ENCODE results near the gene ADGRB3. TPM values are rescaled to one million over a fixed set of nuclear protein-coding genes. Genes with fewer than 3 reads are reported as not detected.

Gene ADGRB3
- total and polyA plus RNA-seq, 2 donors (not counting 3 experiments of a cell fraction or from before 2014, with no cell fraction given): not detected

- dilution Hi-C loops (cut with MboI; ENCODE audit: extremely low pct_ligation_motif_present, low sequenced_read_pairs): no loop called here
- H3K27me3 ChIP-seq (ENCODE audit: control insufficient read depth in 2 of 2, insufficient read depth in 2 of 2, low read length in 2 of 2): no peaks in the 10 kb centered on the region
- no peaks in the 10 kb centered on the region for H3K9me3 ChIP-seq (replicated peaks; ENCODE audit: control insufficient read depth, insufficient read depth, low read length)
- no peak overlapping the region for H3K9ac ChIP-seq (replicated peaks; ENCODE audit: extremely low read depth, insufficient read depth, low read length)
- POLR2A ChIA-PET: no interaction called here
- H3K4me3 ChIP-seq (replicated peaks in 1 of 3; ENCODE audit: insufficient read depth in 1 of 3, low read depth in 1 of 3, low read length in 3 of 3): no peak overlapping the region
- no peak for FAIRE-seq
- H3K79me2 ChIP-seq (ENCODE audit: control insufficient read depth, insufficient read depth, low read length): no peaks in the 10 kb centered on the region
- H3K9me1 ChIP-seq (replicated peaks; ENCODE audit: control insufficient read depth, extremely low read depth, insufficient read depth, low read length): no peaks in the 10 kb centered on the region
- no peak for TF ChIP-seq MYC (IDR thresholded peaks at IDR 0.05; ENCODE audit: low read depth, low read length)
- no peak for TF ChIP-seq JUN (IDR thresholded peaks at IDR 0.05; ENCODE audit: borderline replicate concordance, insufficient read depth, insufficient read length, low read depth)
- TF ChIP-seq MAX (IDR thresholded peaks at IDR 0.05; ENCODE audit: insufficient read depth, insufficient read length): no peak
- TF ChIP-seq EZH2 (IDR thresholded peaks at IDR 0.05; ENCODE audit: borderline replicate concordance, low read depth, low read length, severe bottlenecking): no peak
- TF ChIP-seq GATA2 (IDR thresholded peaks at IDR 0.05; ENCODE audit: insufficient read depth, insufficient read length, low read depth, low read length): no peak
- H4K20me1 ChIP-seq (replicated peaks; ENCODE audit: control insufficient read depth, extremely low read depth, insufficient read depth, low read length): no peaks in the 10 kb centered on the region
- no peak overlapping the region for H2AFZ ChIP-seq (ENCODE audit: low read depth, low read length)
- no peak for DNase-seq (ENCODE audit: low read depth, low spot score)
- BruUV-seq (replicated peaks): no TSS peak
- no peak overlapping the region for H3K27ac ChIP-seq (ENCODE audit: insufficient read depth, low read depth, low read length)
- H3K4me2 ChIP-seq (ENCODE audit: insufficient read depth, low read length): no peak overlapping the region
- intact Hi-C loops (cut with micrococcal nuclease): no loop called here
- no peaks in the 10 kb centered on the region for H3K4me1 ChIP-seq (ENCODE audit: control insufficient read depth, extremely low read depth, insufficient read depth, low read length)
- CTCF ChIA-PET: no interaction called here
- no peaks in the 10 kb centered on the region for H3K36me3 ChIP-seq (ENCODE audit: control insufficient read depth in 2 of 2, extremely low read depth in 1 of 2, insufficient read depth in 2 of 2, low read length in 2 of 2)
Measured at GRCh38 chr6:69059413-69059812, 424.3 kb downstream of the ADGRB3 start.

DNA sequence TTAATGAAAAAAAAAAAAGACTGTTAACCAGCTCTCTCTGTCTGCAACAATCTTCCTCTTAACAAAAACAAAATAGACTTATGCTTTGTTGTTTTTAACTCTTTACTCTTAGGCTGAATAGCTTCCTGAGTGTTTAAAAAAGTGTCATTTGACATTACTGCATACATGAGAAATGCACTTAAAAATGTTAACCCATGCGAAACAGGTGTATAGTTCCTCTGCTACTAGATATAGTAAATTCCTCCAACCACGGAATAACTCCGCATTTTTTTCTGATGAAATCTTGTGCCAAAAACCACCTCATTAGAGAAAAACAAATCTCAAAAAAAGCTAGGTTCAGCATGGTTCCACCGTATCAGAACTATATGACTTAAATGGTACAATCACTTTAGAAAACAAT is 426.0 kb downstream of the ADGRB3 start:
- no peaks in the 10 kb centered on the region for H4K20me1 ChIP-seq (replicated peaks; ENCODE audit: control insufficient read depth, extremely low read depth, insufficient read depth, low read length)
- H3K4me1 ChIP-seq (ENCODE audit: control insufficient read depth, extremely low read depth, insufficient read depth, low read length): no peaks in the 10 kb centered on the region
- TF ChIP-seq, protein P1, sequence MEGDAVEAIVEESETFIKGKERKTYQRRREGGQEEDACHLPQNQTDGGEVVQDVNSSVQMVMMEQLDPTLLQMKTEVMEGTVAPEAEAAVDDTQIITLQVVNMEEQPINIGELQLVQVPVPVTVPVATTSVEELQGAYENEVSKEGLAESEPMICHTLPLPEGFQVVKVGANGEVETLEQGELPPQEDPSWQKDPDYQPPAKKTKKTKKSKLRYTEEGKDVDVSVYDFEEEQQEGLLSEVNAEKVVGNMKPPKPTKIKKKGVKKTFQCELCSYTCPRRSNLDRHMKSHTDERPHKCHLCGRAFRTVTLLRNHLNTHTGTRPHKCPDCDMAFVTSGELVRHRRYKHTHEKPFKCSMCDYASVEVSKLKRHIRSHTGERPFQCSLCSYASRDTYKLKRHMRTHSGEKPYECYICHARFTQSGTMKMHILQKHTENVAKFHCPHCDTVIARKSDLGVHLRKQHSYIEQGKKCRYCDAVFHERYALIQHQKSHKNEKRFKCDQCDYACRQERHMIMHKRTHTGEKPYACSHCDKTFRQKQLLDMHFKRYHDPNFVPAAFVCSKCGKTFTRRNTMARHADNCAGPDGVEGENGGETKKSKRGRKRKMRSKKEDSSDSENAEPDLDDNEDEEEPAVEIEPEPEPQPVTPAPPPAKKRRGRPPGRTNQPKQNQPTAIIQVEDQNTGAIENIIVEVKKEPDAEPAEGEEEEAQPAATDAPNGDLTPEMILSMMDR (IDR thresholded peaks at IDR 0.05; ENCODE audit: extremely low read depth in 1 of 2, insufficient read depth in 1 of 2, low read depth in 1 of 2, low read length in 2 of 2): no peak
- no peak for TF ChIP-seq JUN (IDR thresholded peaks at IDR 0.05; ENCODE audit: borderline replicate concordance, insufficient read depth, insufficient read length, low read depth)
- no peak for TF ChIP-seq FOS (IDR thresholded peaks at IDR 0.05; ENCODE audit: borderline replicate concordance, insufficient read depth, low read length)
- TF ChIP-seq GATA2 (IDR thresholded peaks at IDR 0.05; ENCODE audit: insufficient read depth, insufficient read length, low read depth, low read length): no peak
- TF ChIP-seq MAX (IDR thresholded peaks at IDR 0.05; ENCODE audit: insufficient read depth, insufficient read length): no peak
- no peak for TF ChIP-seq MYC (IDR thresholded peaks at IDR 0.05; ENCODE audit: low read depth, low read length)
- no peak for TF ChIP-seq POLR2A (IDR thresholded peaks at IDR 0.05; ENCODE audit: low read depth, low read length)
- TF ChIP-seq POLR2AphosphoS5 (IDR thresholded peaks at IDR 0.05; ENCODE audit: insufficient read depth, low read depth, low read length): no peak
- ChIA-PET POLR2A (no interaction called here), CTCF (no interaction called here)
- FAIRE-seq: no peak
- no peak for DNase-seq (ENCODE audit: low read depth, low spot score)
- H3K27ac ChIP-seq (ENCODE audit: insufficient read depth, low read depth, low read length): no peak overlapping the region
- H3K9me1 ChIP-seq (replicated peaks; ENCODE audit: control insufficient read depth, extremely low read depth, insufficient read depth, low read length): no peaks in the 10 kb centered on the region
- no TSS peak for BruUV-seq (replicated peaks)
- dilution Hi-C loops (cut with MboI; ENCODE audit: extremely low pct_ligation_motif_present, low sequenced_read_pairs): no loop called here
- no peaks in the 10 kb centered on the region for H3K36me3 ChIP-seq (ENCODE audit: control insufficient read depth in 2 of 2, extremely low read depth in 1 of 2, insufficient read depth in 2 of 2, low read length in 2 of 2)
- H3K79me2 ChIP-seq (ENCODE audit: control insufficient read depth, insufficient read depth, low read length): no peaks in the 10 kb centered on the region
- H3K9me3 ChIP-seq (replicated peaks; ENCODE audit: control insufficient read depth, insufficient read depth, low read length): no peaks in the 10 kb centered on the region
- intact Hi-C loops (cut with micrococcal nuclease): no loop called here
- H3K4me3 ChIP-seq (replicated peaks in 1 of 3; ENCODE audit: insufficient read depth in 1 of 3, low read depth in 1 of 3, low read length in 3 of 3): no peak overlapping the region
- no peaks in the 10 kb centered on the region for H3K27me3 ChIP-seq (ENCODE audit: control insufficient read depth in 2 of 2, insufficient read depth in 2 of 2, low read length in 2 of 2)
- H2AFZ ChIP-seq (ENCODE audit: low read depth, low read length): no peak overlapping the region
- no peak overlapping the region for H3K4me2 ChIP-seq (ENCODE audit: insufficient read depth, low read length)
- H3K9ac ChIP-seq (replicated peaks; ENCODE audit: extremely low read depth, insufficient read depth, low read length): no peak overlapping the region
